HG02981 (cell line): Measurements from ENCODE around the gene SLC9B1.

Source experiments
- ATAC-seq: cut with Tn5 transposase; IDR thresholded peaks from one replicate; pipeline ENCODE4 v1.9.1; 2021; ENCODE audit warnings: mild to moderate bottlenecking, moderate library complexity; ENCODE audit not compliant: unreplicated experiment

The SLC9B1 gene

GRCh38 chr4:103019308-103020124 lies at the start of gene SLC9B1:
TSS of gene SLC9B1 (minus strand) at chr4:103019705. CDS start at chr4:102991711, 27,994 bp downstream.
- peak; percentile 99 for ATAC-seq

GRCh38 chr4:103067841-103068547 lies 48.5 kb upstream of the SLC9B1 start:
- ATAC-seq: no peak

- ATAC-seq: no peak
Measured at GRCh38 chr4:103060453-103061148, 41.1 kb upstream of the SLC9B1 start.

GRCh38 chr4:103054030-103054429 lies 34.5 kb upstream of the SLC9B1 start:
- ATAC-seq: no peak

GRCh38 chr4:103052779-103053178 lies 33.3 kb upstream of the SLC9B1 start:
- no peak for ATAC-seq

- ATAC-seq: no peak
Measured at GRCh38 chr4:103052145-103052544, 32.6 kb upstream of the SLC9B1 start.

GRCh38 chr4:103050736-103051436 lies 31.4 kb upstream of the SLC9B1 start:
- ATAC-seq: no peak

GRCh38 chr4:103046416-103047290 lies 27.1 kb upstream of the SLC9B1 start:
- ATAC-seq: peak; percentile 98

GRCh38 chr4:103044183-103044582 lies 24.7 kb upstream of the SLC9B1 start:
- no peak for ATAC-seq

- ATAC-seq: no peak
Measured at GRCh38 chr4:103036169-103036568, 16.7 kb upstream of the SLC9B1 start.

- peak; percentile 88 for ATAC-seq
Measured at GRCh38 chr4:103032574-103032973, 13.1 kb upstream of the SLC9B1 start.

- ATAC-seq: no peak
Measured at GRCh38 chr4:103030791-103031190, 11.3 kb upstream of the SLC9B1 start.

GRCh38 chr4:103029300-103029699 lies 9.8 kb upstream of the SLC9B1 start:
- no peak for ATAC-seq

- no peak for ATAC-seq
Measured at GRCh38 chr4:103026868-103027267, 7.4 kb upstream of the SLC9B1 start.

- ATAC-seq: no peak
Measured at GRCh38 chr4:103024996-103025395, 5.5 kb upstream of the SLC9B1 start.

- no peak for ATAC-seq
Measured at GRCh38 chr4:103021120-103021519, 1.6 kb upstream of the SLC9B1 start.

GRCh38 chr4:103018391-103019307 lies 856 bp downstream of the SLC9B1 start:
- no peak for ATAC-seq

- no peak for ATAC-seq
Measured at GRCh38 chr4:103012551-103012950, 7.0 kb downstream of the SLC9B1 start.

- ATAC-seq: no peak
Measured at GRCh38 chr4:103012060-103012459, 7.4 kb downstream of the SLC9B1 start.
